HG03095 (cell line): ENCODE data around the gene NHLH1.

Experiments used
- ATAC-seq: cut with Tn5 transposase; IDR thresholded peaks from one replicate; pipeline ENCODE4 v1.9.1; 2021; ENCODE audit warnings: moderate library complexity; ENCODE audit not compliant: unreplicated experiment

NHLH1 gene

GRCh38 chr1:160409486-160409885, 42.6 kb downstream of the NHLH1 start:
- ATAC-seq, result no peak

- no peak for ATAC-seq
Observed at GRCh38 chr1:160410406-160411005, 43.6 kb downstream of the NHLH1 start.

- ATAC-seq, result no peak
Observed at GRCh38 chr1:160411271-160412027, 44.6 kb downstream of the NHLH1 start.

GRCh38 chr1:160412028-160412362, 45.1 kb downstream of the NHLH1 start:
- ATAC-seq, result no peak

GRCh38 chr1:160413716-160414115, 46.8 kb downstream of the NHLH1 start:
- no peak for ATAC-seq

GRCh38 chr1:160414881-160415280, 48.0 kb downstream of the NHLH1 start:
- ATAC-seq, result no peak

GRCh38 chr1:160415696-160416290, 48.9 kb downstream of the NHLH1 start:
- ATAC-seq, result no peak

GRCh38 chr1:160416369-160416768, 49.5 kb downstream of the NHLH1 start:
- no peak for ATAC-seq

GRCh38 chr1:160418483-160418882, 51.6 kb downstream of the NHLH1 start:
- ATAC-seq, result no peak

- no peak for ATAC-seq
Observed at GRCh38 chr1:160419150-160419837, 52.4 kb downstream of the NHLH1 start.

- ATAC-seq, result no peak
Observed at GRCh38 chr1:160419838-160420169, 52.9 kb downstream of the NHLH1 start.

- no peak for ATAC-seq
Observed at GRCh38 chr1:160420881-160421842, 54.3 kb downstream of the NHLH1 start.

GRCh38 chr1:160421881-160422280, 55.0 kb downstream of the NHLH1 start:
- ATAC-seq, result no peak
